ENCODE measurements around the gene CDKN2C. TPM values are rescaled to one million over a fixed set of nuclear protein-coding genes. Genes with fewer than 3 reads are reported as not detected.
"Not testable (repeated sequence)": the region's sequence is repeated elsewhere in the genome, so short reads cannot be mapped to it uniquely, and the experiment has no call there.

CDKN2C gene
- total RNA-seq (2012; rRNA removed) = 8.6 and 21.6 TPM in 2 replicates

- Histone ChIP-seq H3K9me3 (replicated peaks; ENCODE audit: low read length) (no peaks in the 10 kb centered on the region), H3K36me3 (ENCODE audit: insufficient read depth, low read length) (no peaks in the 10 kb centered on the region), H3K4me3 (ENCODE audit: low read length) (peak within 1 kb of the TSS; percentile 87), H3K9ac (ENCODE audit: low read depth, low read length) (peak within 1 kb of the TSS; percentile 91), H3K4me1 (ENCODE audit: control insufficient read depth, insufficient read depth, low read length) (peaks cover 17% of the 10 kb centered on the region), H3K4me2 (ENCODE audit: low read length) (peak within 1 kb of the TSS; percentile 97), H3K27me3 (ENCODE audit: control insufficient read depth, insufficient read depth, low read length) (no peaks in the 10 kb centered on the region)
Measured at GRCh38 chr1:50969611-50970508, at the start of gene CDKN2C. TSS of gene CDKN2C (plus strand) at chr1:50970245. CDS start at chr1:50970369, 124 bp downstream.

DNA sequence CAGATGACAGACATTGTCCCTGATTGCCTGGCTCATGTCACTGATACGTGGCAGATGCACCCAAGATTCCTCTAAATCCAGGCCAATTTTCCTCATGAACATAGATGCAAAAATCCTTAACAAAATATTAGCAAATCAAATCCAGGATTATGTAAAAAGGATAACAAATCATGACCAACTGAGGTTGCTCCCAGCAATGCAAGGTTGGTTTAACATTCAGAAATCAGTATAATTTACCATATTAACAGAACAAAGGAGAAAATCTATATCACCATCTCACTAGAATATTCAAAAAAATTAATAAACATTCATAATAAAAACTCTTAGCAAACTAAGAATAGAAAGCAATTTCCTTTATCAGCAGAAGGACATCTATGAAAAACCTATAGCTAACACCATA lies 49.6 kb upstream of the CDKN2C start:
- Histone ChIP-seq H3K4me1 (ENCODE audit: control insufficient read depth, insufficient read depth, low read length) (no peaks in the 10 kb centered on the region), H3K27me3 (ENCODE audit: control insufficient read depth, insufficient read depth, low read length) (no peaks in the 10 kb centered on the region), H3K36me3 (ENCODE audit: insufficient read depth, low read length) (no peaks in the 10 kb centered on the region), H3K9ac (ENCODE audit: low read depth, low read length) (no peak overlapping the region), H3K9me3 (replicated peaks; ENCODE audit: low read length) (no peaks in the 10 kb centered on the region), H3K4me2 (ENCODE audit: low read length) (no peak overlapping the region), H3K4me3 (ENCODE audit: low read length) (no peak overlapping the region)

DNA sequence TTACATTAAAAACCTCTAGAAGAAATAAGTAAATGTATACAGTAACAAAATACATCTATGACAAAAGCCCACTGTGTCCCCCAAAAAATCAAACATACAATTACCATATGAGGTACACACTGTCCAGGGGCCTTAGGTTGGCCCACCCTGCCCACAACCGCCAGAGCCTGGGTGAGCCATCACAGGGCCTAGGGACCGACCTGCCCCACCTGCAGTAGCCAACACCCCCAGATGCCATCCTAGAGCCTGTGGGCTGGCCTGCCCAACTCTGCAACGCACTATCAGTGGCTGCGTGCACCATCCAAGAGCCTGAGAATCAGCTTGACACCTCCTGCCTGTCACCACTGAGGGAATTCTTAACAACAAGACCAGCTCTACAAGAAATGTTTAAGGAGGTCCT lies 49.0 kb upstream of the CDKN2C start:
- Histone ChIP-seq H3K27me3 (ENCODE audit: control insufficient read depth, insufficient read depth, low read length) (no peaks in the 10 kb centered on the region), H3K4me1 (ENCODE audit: control insufficient read depth, insufficient read depth, low read length) (no peaks in the 10 kb centered on the region), H3K4me2 (ENCODE audit: low read length) (no peak overlapping the region), H3K9me3 (replicated peaks; ENCODE audit: low read length) (no peaks in the 10 kb centered on the region), H3K36me3 (ENCODE audit: insufficient read depth, low read length) (no peaks in the 10 kb centered on the region), H3K9ac (ENCODE audit: low read depth, low read length) (no peak overlapping the region), H3K4me3 (ENCODE audit: low read length) (no peak overlapping the region)

DNA sequence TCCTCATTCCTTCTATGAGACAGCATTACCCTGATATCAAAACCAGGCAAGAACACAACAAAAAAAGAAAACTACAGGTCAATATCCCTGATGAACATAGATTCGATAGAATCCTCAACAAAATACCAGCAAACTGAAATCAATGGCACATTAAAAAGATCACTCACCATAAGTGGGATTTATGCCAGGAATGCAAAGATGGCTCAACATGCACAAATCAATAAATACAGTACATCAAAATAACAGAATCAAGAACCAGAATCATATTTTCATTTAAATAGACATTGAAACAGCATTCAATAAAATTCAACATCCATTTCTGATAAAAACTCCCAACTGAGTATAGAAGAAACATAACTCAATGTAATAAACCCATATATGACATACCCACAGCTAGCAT lies 46.5 kb upstream of the CDKN2C start:
- Histone ChIP-seq H3K36me3 (ENCODE audit: insufficient read depth, low read length) (no peaks in the 10 kb centered on the region), H3K4me1 (ENCODE audit: control insufficient read depth, insufficient read depth, low read length) (no peaks in the 10 kb centered on the region), H3K27me3 (ENCODE audit: control insufficient read depth, insufficient read depth, low read length) (no peaks in the 10 kb centered on the region), H3K4me2 (ENCODE audit: low read length) (no peak overlapping the region), H3K9me3 (replicated peaks; ENCODE audit: low read length) (no peaks in the 10 kb centered on the region), H3K4me3 (ENCODE audit: low read length) (no peak overlapping the region), H3K9ac (ENCODE audit: low read depth, low read length) (no peak overlapping the region)

DNA sequence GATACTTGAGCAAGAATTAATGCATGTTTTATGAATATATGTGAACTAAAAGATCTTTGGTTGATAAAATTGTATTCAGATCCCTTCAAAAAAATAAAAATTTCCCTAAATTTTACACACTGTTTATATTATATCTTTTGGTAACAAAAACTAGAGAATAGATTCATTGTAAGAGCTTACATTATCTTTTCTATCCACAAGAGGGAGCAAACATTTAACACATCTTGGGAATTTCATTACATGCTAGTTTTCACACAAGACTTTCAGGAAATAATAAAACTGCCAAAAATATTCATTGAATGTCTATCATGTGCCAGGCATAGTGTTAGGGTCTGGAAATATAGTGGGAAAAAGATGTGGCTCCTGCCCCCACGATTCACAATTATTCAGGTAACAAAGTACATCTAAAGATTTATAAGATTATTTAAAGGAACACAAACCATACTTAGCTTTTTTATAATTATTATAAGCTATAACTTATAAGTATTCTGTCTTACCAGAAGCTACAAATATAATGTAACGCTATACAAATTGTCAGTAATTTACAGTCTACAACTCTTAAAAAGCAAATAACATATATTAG lies 40.6 kb upstream of the CDKN2C start:
- H3K4me1 ChIP-seq (ENCODE audit: control insufficient read depth, insufficient read depth, low read length) = no peaks in the 10 kb centered on the region
- no peak overlapping the region for H3K4me2 ChIP-seq (ENCODE audit: low read length)
- H3K9ac ChIP-seq (ENCODE audit: low read depth, low read length) = no peak overlapping the region
- no peaks in the 10 kb centered on the region for H3K27me3 ChIP-seq (ENCODE audit: control insufficient read depth, insufficient read depth, low read length)
- H3K36me3 ChIP-seq (ENCODE audit: insufficient read depth, low read length) = no peaks in the 10 kb centered on the region
- H3K9me3 ChIP-seq (replicated peaks; ENCODE audit: low read length) = no peaks in the 10 kb centered on the region
- no peak overlapping the region for H3K4me3 ChIP-seq (ENCODE audit: low read length)

GRCh38 chr1:50930193-50930592 lies 39.9 kb upstream of the CDKN2C start:
- no peak overlapping the region for H3K4me3 ChIP-seq (ENCODE audit: low read length)
- no peaks in the 10 kb centered on the region for H3K27me3 ChIP-seq (ENCODE audit: control insufficient read depth, insufficient read depth, low read length)
- H3K9ac ChIP-seq (ENCODE audit: low read depth, low read length) = no peak overlapping the region
- H3K9me3 ChIP-seq (replicated peaks; ENCODE audit: low read length) = no peaks in the 10 kb centered on the region
- H3K36me3 ChIP-seq (ENCODE audit: insufficient read depth, low read length) = no peaks in the 10 kb centered on the region
- no peaks in the 10 kb centered on the region for H3K4me1 ChIP-seq (ENCODE audit: control insufficient read depth, insufficient read depth, low read length)
- H3K4me2 ChIP-seq (ENCODE audit: low read length) = no peak overlapping the region

- H3K9ac ChIP-seq (ENCODE audit: low read depth, low read length) = no peak overlapping the region
- no peak overlapping the region for H3K4me2 ChIP-seq (ENCODE audit: low read length)
- no peaks in the 10 kb centered on the region for H3K36me3 ChIP-seq (ENCODE audit: insufficient read depth, low read length)
- H3K4me3 ChIP-seq (ENCODE audit: low read length) = no peak overlapping the region
- H3K27me3 ChIP-seq (ENCODE audit: control insufficient read depth, insufficient read depth, low read length) = no peaks in the 10 kb centered on the region
- H3K4me1 ChIP-seq (ENCODE audit: control insufficient read depth, insufficient read depth, low read length) = no peaks in the 10 kb centered on the region
- H3K9me3 ChIP-seq (replicated peaks; ENCODE audit: low read length) = no peaks in the 10 kb centered on the region
Measured at GRCh38 chr1:50930965-50931737, 38.9 kb upstream of the CDKN2C start.

- H3K27me3 ChIP-seq (ENCODE audit: control insufficient read depth, insufficient read depth, low read length); H3K9ac ChIP-seq (ENCODE audit: low read depth, low read length); H3K4me3 ChIP-seq (ENCODE audit: low read length); H3K4me2 ChIP-seq (ENCODE audit: low read length); H3K9me3 ChIP-seq (replicated peaks; ENCODE audit: low read length); H3K4me1 ChIP-seq (ENCODE audit: control insufficient read depth, insufficient read depth, low read length); H3K36me3 ChIP-seq (ENCODE audit: insufficient read depth, low read length): not testable (repeated sequence)
Measured at GRCh38 chr1:50932043-50932442, 38.0 kb upstream of the CDKN2C start.

GRCh38 chr1:50933770-50934169 lies 36.3 kb upstream of the CDKN2C start:
- H3K4me3 ChIP-seq (ENCODE audit: low read length); H3K4me1 ChIP-seq (ENCODE audit: control insufficient read depth, insufficient read depth, low read length); H3K27me3 ChIP-seq (ENCODE audit: control insufficient read depth, insufficient read depth, low read length); H3K9me3 ChIP-seq (replicated peaks; ENCODE audit: low read length); H3K36me3 ChIP-seq (ENCODE audit: insufficient read depth, low read length); H3K9ac ChIP-seq (ENCODE audit: low read depth, low read length); H3K4me2 ChIP-seq (ENCODE audit: low read length): not testable (repeated sequence)

- Histone ChIP-seq H3K4me1 (ENCODE audit: control insufficient read depth, insufficient read depth, low read length) (no peaks in the 10 kb centered on the region), H3K4me2 (ENCODE audit: low read length) (no peak overlapping the region), H3K9ac (ENCODE audit: low read depth, low read length) (no peak overlapping the region), H3K27me3 (ENCODE audit: control insufficient read depth, insufficient read depth, low read length) (no peaks in the 10 kb centered on the region), H3K4me3 (ENCODE audit: low read length) (no peak overlapping the region), H3K36me3 (ENCODE audit: insufficient read depth, low read length) (no peaks in the 10 kb centered on the region), H3K9me3 (replicated peaks; ENCODE audit: low read length) (no peaks in the 10 kb centered on the region)
Measured at GRCh38 chr1:50934838-50935237, 35.2 kb upstream of the CDKN2C start.

DNA sequence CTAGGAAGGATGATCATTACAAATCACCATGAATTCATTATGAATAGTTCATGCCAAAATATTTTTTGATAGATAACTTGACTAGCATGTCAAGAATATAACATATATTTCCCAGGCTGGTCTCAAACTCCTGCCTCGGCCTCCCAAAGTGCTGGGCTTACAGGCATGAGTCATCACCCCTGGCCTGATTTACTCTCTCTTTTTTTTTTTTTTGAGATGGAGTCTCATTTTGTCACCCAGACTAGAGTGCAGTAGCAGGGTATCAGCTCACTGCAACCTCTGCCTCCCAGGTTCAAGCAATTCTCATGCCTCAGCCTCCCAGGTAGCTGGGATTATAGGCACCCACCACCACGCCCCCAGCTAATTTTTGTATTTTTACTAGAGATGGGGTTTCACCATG lies 34.8 kb upstream of the CDKN2C start:
- H3K4me3 ChIP-seq (ENCODE audit: low read length); H3K4me2 ChIP-seq (ENCODE audit: low read length); H3K27me3 ChIP-seq (ENCODE audit: control insufficient read depth, insufficient read depth, low read length); H3K9me3 ChIP-seq (replicated peaks; ENCODE audit: low read length); H3K36me3 ChIP-seq (ENCODE audit: insufficient read depth, low read length); H3K4me1 ChIP-seq (ENCODE audit: control insufficient read depth, insufficient read depth, low read length); H3K9ac ChIP-seq (ENCODE audit: low read depth, low read length): not testable (repeated sequence)

Measured in skeletal muscle satellite cell (primary cell).